NCI-H1694 (cell line): ENCODE results near the gene CNDP2.

ENCODE experiments used
- DNase-seq: peaks from one replicate; lab custom pipeline; 2025; lab: John Stamatoyannopoulos, UW

CNDP2 gene

DNA sequence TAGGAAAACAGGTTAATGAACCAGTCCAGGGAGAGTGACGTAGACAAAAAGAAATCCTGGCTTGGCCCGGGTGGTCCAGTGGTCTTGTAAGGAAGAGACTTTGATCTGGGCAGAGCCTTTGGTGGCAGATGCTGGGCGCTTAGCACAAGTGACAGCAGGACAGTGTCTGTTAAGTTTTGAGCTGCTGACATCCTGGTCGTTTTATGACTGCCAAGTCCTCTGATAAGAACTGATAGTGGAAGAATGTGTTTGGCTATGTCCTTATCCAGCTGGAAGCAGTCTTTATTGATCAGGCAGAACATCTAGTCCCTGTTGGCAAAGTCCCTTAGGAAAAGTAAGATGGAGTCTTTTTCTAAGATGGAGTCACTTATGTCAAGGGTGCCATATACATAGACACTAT lies 74.1 kb downstream of the CNDP2 start:
- no peak for DNase-seq

DNA sequence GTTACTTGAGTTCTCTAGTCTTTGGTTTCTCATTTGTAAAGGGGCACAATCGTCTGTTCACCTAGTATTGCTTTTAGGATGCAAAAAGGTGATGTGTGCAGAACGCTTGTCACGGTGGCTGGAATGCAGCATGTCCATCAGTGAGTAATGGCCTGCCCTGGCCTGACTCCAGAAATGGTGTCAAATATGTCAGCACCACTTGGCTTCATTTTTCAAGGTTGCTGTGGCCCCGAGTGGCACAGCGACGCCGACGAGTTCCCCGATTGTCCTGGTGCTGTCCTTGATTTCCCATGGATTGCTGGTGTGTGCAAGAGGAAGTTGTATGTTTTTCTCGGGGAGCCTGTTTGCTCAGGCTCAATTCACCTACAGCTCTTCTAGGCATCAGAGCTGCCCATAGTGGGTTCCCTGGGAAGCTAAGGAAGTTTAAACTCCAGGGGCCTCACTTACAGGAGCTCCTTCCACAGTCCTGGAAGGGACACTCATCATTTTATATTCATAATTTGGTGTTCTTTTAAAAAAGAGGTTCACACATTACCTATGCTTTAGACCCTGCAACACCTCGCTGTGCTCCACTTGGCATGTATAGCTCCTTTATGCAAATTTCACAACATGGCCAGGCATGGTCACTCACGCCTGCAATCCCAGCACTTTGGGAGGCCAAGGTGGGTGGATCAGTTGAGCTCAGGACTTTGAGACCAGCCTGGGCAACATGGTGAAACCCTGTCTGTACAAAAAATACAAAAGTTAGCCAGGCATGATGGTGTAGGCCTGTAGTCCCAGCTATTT lies 75.9 kb downstream of the CNDP2 start:
- DNase-seq, result no peak

DNA sequence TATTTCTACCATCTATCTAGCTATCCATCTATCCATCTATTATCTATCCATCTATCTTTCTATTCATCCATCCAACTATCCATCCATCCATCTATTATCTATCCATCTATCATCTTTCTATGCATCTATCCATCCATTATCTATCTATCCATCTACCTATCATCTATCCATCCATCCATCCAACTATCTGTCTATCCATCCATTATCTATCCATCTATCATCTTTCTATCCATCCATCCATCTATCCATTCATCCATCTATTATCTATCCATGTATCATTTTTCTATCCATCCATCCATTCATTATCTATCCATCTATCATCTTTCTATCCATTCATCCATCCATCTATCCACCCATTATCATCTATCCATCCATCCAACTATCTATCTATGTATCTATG lies 76.9 kb downstream of the CNDP2 start:
- no peak for DNase-seq
